Left lung (tissue), 14 donors: Measurements from ENCODE around the gene NFKBIE. TPM values are rescaled to one million over a fixed set of nuclear protein-coding genes. Genes with fewer than 3 reads are reported as not detected.
"Not testable (repeated sequence)": the region's sequence is repeated elsewhere in the genome, so short reads cannot be mapped to it uniquely, and the experiment has no call there.

ENCODE experiments used
- ATAC-seq: fragments of 200-7000 bp; cut with Tn5 transposase; one replicate; pipeline ENCODE4 v1.9.1; 2020; ENCODE audit warnings: moderate library complexity
- DNase-seq, 4 donors: peaks; one replicate each; pipeline ENCODE4 v3.0.0-alpha.2; 2013 to 2020
- H3K27ac ChIP-seq, 2 donors: fragments of 200-600 bp; sonication (generic) in 1 of 2; one replicate each; pipeline versions ENCODE4 v1.5.0 to v1.8.0; 2020 to 2021
- H3K27me3 ChIP-seq, 2 donors: fragments of 200-600 bp; sonication (generic) in 1 of 2; one replicate each; pipeline versions ENCODE4 v1.5.0 to v1.8.0; 2020 to 2021
- H3K36me3 ChIP-seq, 2 donors: fragments of 200-600 bp; sonication (generic) in 1 of 2; one replicate each; pipeline versions ENCODE4 v1.5.0 to v1.8.0; 2020 to 2021
- H3K4me1 ChIP-seq, 2 donors: fragments of 200-600 bp; one replicate each; pipeline ENCODE4 v1.8.0; 2021
- H3K4me3 ChIP-seq, 2 donors: fragments of 200-600 bp; sonication (generic) in 1 of 2; one replicate each; pipeline versions ENCODE4 v1.5.0 to v1.8.0; 2020 to 2021; ENCODE audit warnings: mild to moderate bottlenecking in 1 of 2
- H3K9me3 ChIP-seq, 2 donors: fragments of 200-600 bp; sonication (generic) in 1 of 2; one replicate each; pipeline versions ENCODE4 v1.5.0 to v1.8.0; 2020 to 2021
- CTCF ChIP-seq, 2 donors: fragments of 200-600 bp; sonication (generic) in 1 of 2; IDR thresholded peaks; one replicate each; pipeline versions ENCODE4 v1.5.0 to v1.8.0; 2021; ENCODE audit warnings: antibody characterized with exemption in 2 of 2
- intact Hi-C, 2 donors: fragments of 100-400 bp; cut with DNase I; formaldehyde crosslinking; loops; one replicate each; pipeline versions ENCODE4 v1.11.2 to v1.14.2; 2022
- long read RNA-seq, 12 donors: library from polyadenylated mRNA in 2 of 12; unstranded in 2 of 12; transcript quantifications; one replicate each; pipeline ENCODE4 v2.0.0 and lab custom pipeline, GENCODE V29; 2019 to 2026
- polyA plus RNA-seq, 6 donors: library from polyadenylated mRNA; unstranded; fragments of 120-200 nt; gene quantifications; one replicate each; pipeline ENCODE4 v1.2.1, GENCODE V29; 2013; ENCODE audit not compliant: insufficient read length in 6 of 6
- total RNA-seq, 2 donors: library from RNA; stranded (reverse); fragmentation: NEBNext Ultra II Directional; extraction: Animal tissue kit (Norgen Biotek cat#: 25700); gene quantifications; one replicate each; pipeline ENCODE4 v1.2.1, GENCODE V29; 2021
- donor health status: DM: no; HTN: yes; CAD: no.
- donor health status: DM: no; HTN: no; CAD: no.

NFKBIE gene
- total RNA-seq (10 to 100 TPM; 12.1 to 19.3 TPM), polyA plus RNA-seq (1 to 10 TPM; 7.5 to 9.2 (median 8.7) TPM)
- long read RNA-seq, donor 1, partial matches to known transcripts, result 0 of 4 reads
- long read RNA-seq, donor 1, other reads (novel, unspliced or antisense), result 0 of 4 reads
- long read RNA-seq, donor 2, partial matches to known transcripts, result 0 of 4 reads
- long read RNA-seq, donor 2, other reads (novel, unspliced or antisense), result 0 of 4 reads
- long read RNA-seq, donor 3, partial matches to known transcripts, result 0 of 2 reads
- long read RNA-seq, donor 3, other reads (novel, unspliced or antisense), result 0 of 2 reads
- long read RNA-seq, donor 4, partial matches to known transcripts, result 1 of 2 reads
- long read RNA-seq, donor 4, other reads (novel, unspliced or antisense), result 0 of 2 reads
- long read RNA-seq, donor 5, transcript NFKBIE-201 (6 exons, 2,581 nt), result major isoform, 6 of 6 reads
- long read RNA-seq, donor 5, partial matches to known transcripts, result 0 of 6 reads
- long read RNA-seq, donor 5, other reads (novel, unspliced or antisense), result 0 of 6 reads
- long read RNA-seq, donor 6, partial matches to known transcripts, result 0 of 4 reads
- long read RNA-seq, donor 6, other reads (novel, unspliced or antisense), result 0 of 4 reads
- long read RNA-seq, donor 7, partial matches to known transcripts, result 0 of 1 reads
- long read RNA-seq, donor 7, other reads (novel, unspliced or antisense), result 0 of 1 reads
- long read RNA-seq, donor 8, partial matches to known transcripts, result 0 of 3 reads
- long read RNA-seq, donor 8, other reads (novel, unspliced or antisense), result 0 of 3 reads
- long read RNA-seq, donor 9, result 0 reads
- long read RNA-seq, donor 10, transcript NFKBIE-201 (6 exons, 2,581 nt), result major isoform, 25 of 25 reads
- long read RNA-seq, donor 10, partial matches to known transcripts, result 0 of 25 reads
- long read RNA-seq, donor 10, other reads (novel, unspliced or antisense), result 0 of 25 reads
- long read RNA-seq, donor 11, partial matches to known transcripts, result 0 of 2 reads
- long read RNA-seq, donor 11, other reads (novel, unspliced or antisense), result 0 of 2 reads
- long read RNA-seq, donor 12, partial matches to known transcripts, result 0 of 2 reads
- long read RNA-seq, donor 12, other reads (novel, unspliced or antisense), result 0 of 2 reads

- Histone ChIP-seq H3K9me3 (no peaks in the 10 kb centered on the region), H3K27ac (peak within 1 kb of the TSS; percentile 85 to 90), H3K4me1 (peaks cover 28 to 58% of the 10 kb centered on the region in 2 donors), H3K4me3 (peak within 1 kb of the TSS; percentile 83 to 87), H3K27me3 (peaks cover 11 to 21% of the 10 kb centered on the region in 2 donors), H3K36me3 (peaks cover 0 to 22% of the 10 kb centered on the region in 2 donors)
- DNase-seq (peak; percentile 91 to 99 (median 96)), ATAC-seq (peak; percentile 89)
- intact Hi-C loops, result loop anchor here in 1 of 2 donors (5.0 kb wide), 1 partner anchor 72 kb away; no protein-coding TSS in a partner anchor
- peak in 1 of 2 donors; percentile 41 for TF ChIP-seq CTCF (IDR thresholded peaks at IDR 0.05)
These were observed at the start of gene NFKBIE for GRCh38 chr6:44265007-44265721. Gene NFKBIE, minus strand, starts transcription at chr6:44265551. Its CDS starts 205 bp downstream, at chr6:44265346.

- H3K36me3 ChIP-seq, result peaks cover 0 to 21% of the 10 kb centered on the region in 2 donors
- ATAC-seq, H3K27ac ChIP-seq, H3K4me3 ChIP-seq, H3K9me3 ChIP-seq, intact Hi-C loops, DNase-seq: not testable (repeated sequence)
- H3K4me1 ChIP-seq, result peaks cover 8 to 30% of the 10 kb centered on the region in 2 donors
- peaks cover 0 to 19% of the 10 kb centered on the region in 2 donors for H3K27me3 ChIP-seq
These were observed 49.3 kb upstream of the NFKBIE start for GRCh38 chr6:44314657-44315056.

GRCh38 chr6:44312901-44313788 lies 47.8 kb upstream of the NFKBIE start, which contains the start of gene AARS2:
Gene AARS2, minus strand, starts transcription at chr6:44313347. Its CDS starts 24 bp downstream, at chr6:44313323.
- Histone ChIP-seq H3K9me3 (no peaks in the 10 kb centered on the region), H3K36me3 (peaks cover 0 to 36% of the 10 kb centered on the region in 2 donors), H3K27ac (peak within 1 kb of the TSS; percentile 70 to 73), H3K4me3 (peak within 1 kb of the TSS; percentile 69 to 99), H3K27me3 (peaks cover 0 to 7% of the 10 kb centered on the region in 2 donors), H3K4me1 (peaks cover 8 to 30% of the 10 kb centered on the region in 2 donors)
- TF ChIP-seq CTCF (IDR thresholded peaks at IDR 0.05), result peak; percentile 99
- intact Hi-C loops, result no loop called here
- DNase-seq (peak; percentile 82 to 96 (median 89)), ATAC-seq (peak; percentile 99)

- intact Hi-C loops, result no loop called here
These were observed 46.4 kb upstream of the NFKBIE start for GRCh38 chr6:44311767-44312166.

More at GRCh38 chr6:44311767-44312166, 46.4 kb upstream of the NFKBIE start:
- H3K9me3 ChIP-seq, result no peaks in the 10 kb centered on the region
- TF ChIP-seq CTCF (IDR thresholded peaks at IDR 0.05), result no peak
- H3K4me1 ChIP-seq, result peaks cover 8 to 26% of the 10 kb centered on the region in 2 donors
- peaks cover 0 to 50% of the 10 kb centered on the region in 2 donors for H3K36me3 ChIP-seq
- H3K27ac ChIP-seq, result no peak overlapping the region
- ATAC-seq, result no peak
- DNase-seq, result no peak
- H3K27me3 ChIP-seq, result no peaks in the 10 kb centered on the region
- H3K4me3 ChIP-seq, result no peak overlapping the region
